GM23338 (cell line): ENCODE results near the gene GRID1. TPM values are rescaled to one million over a fixed set of nuclear protein-coding genes. Genes with fewer than 3 reads are reported as not detected.

Experiments
- ATAC-seq: fragments of 200-7000 bp; cut with Tn5 transposase; 3 replicates; pipeline ENCODE4 v1.9.1; 2020
- DNase-seq: peaks from one replicate; pipeline ENCODE4 v3.0.0-alpha.2; 2015; ENCODE audit warnings: low spot score
- H2AFZ ChIP-seq: fragments of 200-600 bp; sonication (generic); 2 replicates; pipeline ENCODE4 v1.8.0; 2016; ENCODE audit warnings: antibody characterized with exemption, mild to moderate bottlenecking, moderate library complexity
- H3F3A ChIP-seq: fragments of 200-600 bp; sonication (generic); replicated peaks from 2 replicates; pipeline ENCODE4 v1.8.0; 2017; ENCODE audit warnings: antibody characterized with exemption, mixed run types, low read depth
- H3K27ac ChIP-seq: fragments of 200-600 bp; sonication (generic); 2 replicates; pipeline ENCODE4 v1.6.1; 2016; ENCODE audit warnings: low read depth
- H3K27me3 ChIP-seq: fragments of 200-600 bp; sonication (generic); 2 replicates; pipeline ENCODE4 v1.8.0; 2016; ENCODE audit warnings: mild to moderate bottlenecking, mixed run types, moderate library complexity; ENCODE audit not compliant: insufficient read depth
- H3K36me3 ChIP-seq: fragments of 200-600 bp; sonication (generic); 2 replicates; pipeline ENCODE4 v1.8.0; 2016; ENCODE audit warnings: mild to moderate bottlenecking; ENCODE audit not compliant: insufficient read depth
- H3K4me1 ChIP-seq: fragments of 200-600 bp; sonication (generic); 2 replicates; pipeline ENCODE4 v1.8.0; 2016; ENCODE audit warnings: mild to moderate bottlenecking, moderate library complexity; ENCODE audit not compliant: insufficient read depth
- H3K4me2 ChIP-seq: fragments of 200-600 bp; sonication (generic); 2 replicates; pipeline ENCODE4 v1.7.1; 2017; ENCODE audit warnings: mixed run types
- H3K4me3 ChIP-seq: fragments of 200-600 bp; sonication (generic); 2 replicates; pipeline ENCODE4 v1.6.1; 2016; ENCODE audit warnings: mixed run types
- H3K79me2 ChIP-seq: fragments of 200-600 bp; sonication (generic); replicated peaks from 2 replicates; pipeline ENCODE4 v1.8.0; 2017; ENCODE audit warnings: mild to moderate bottlenecking; ENCODE audit not compliant: insufficient read depth
- H3K9me2 ChIP-seq: fragments of 200-600 bp; sonication (generic); 2 replicates; pipeline ENCODE4 v1.8.0; 2017; ENCODE audit not compliant: insufficient read depth
- H4K20me1 ChIP-seq: fragments of 200-600 bp; sonication (generic); replicated peaks from 2 replicates; pipeline ENCODE4 v1.8.0; 2017; ENCODE audit warnings: mild to moderate bottlenecking; ENCODE audit not compliant: insufficient read depth
- H3K27ac Mint-ChIP-seq: 2 replicates; pipeline ENCODE4 v1.8.0; 2020; ENCODE audit warnings: inconsistent platforms, mild to moderate bottlenecking, moderate library complexity, mixed read lengths
- H3K27me3 Mint-ChIP-seq: 3 replicates; pipeline ENCODE4 v1.8.0; 2022; ENCODE audit warnings: low read depth, mild to moderate bottlenecking, moderate library complexity, mixed read lengths, inconsistent platforms; ENCODE audit not compliant: insufficient read depth, poor library complexity
- H3K36me3 Mint-ChIP-seq: 3 replicates; pipeline ENCODE4 v1.8.0; 2021; ENCODE audit warnings: low read depth, mild to moderate bottlenecking, inconsistent platforms, moderate library complexity, mixed read lengths
- H3K4me1 Mint-ChIP-seq: 3 replicates; pipeline ENCODE4 v1.8.0; 2020; ENCODE audit warnings: mild to moderate bottlenecking, inconsistent platforms, mixed read lengths
- H3K4me3 Mint-ChIP-seq: 3 replicates; pipeline ENCODE4 v1.8.0; 2021; ENCODE audit warnings: moderate library complexity, mild to moderate bottlenecking, inconsistent platforms, mixed read lengths
- H3K9me3 Mint-ChIP-seq: 3 replicates; pipeline ENCODE4 v1.8.0; 2020; ENCODE audit warnings: moderate library complexity, mild to moderate bottlenecking, inconsistent platforms, mixed read lengths
- CREB1 ChIP-seq: fragments of 250-450 bp; sonication (Bioruptor Pico); IDR thresholded peaks from 2 replicates; pipeline ENCODE4 v1.5.0; 2020; ENCODE audit warnings: low read depth, mild to moderate bottlenecking, moderate library complexity
- CTCF ChIP-seq, 2 experiments: fragments of 200-600 bp in 1 of 2; sonication (generic) in 1 of 2; conservative IDR thresholded peaks; 2 replicates each; pipeline versions ENCODE4 v1.5.1 to v1.6.1; 2016 to 2017; ENCODE audit warnings: antibody characterized with exemption in 2 of 2, low read depth in 2 of 2, mild to moderate bottlenecking in 2 of 2, moderate library complexity in 1 of 2
- JUNB ChIP-seq: IDR thresholded peaks from one replicate; pipeline ENCODE4 v1.6.1; 2016; ENCODE audit warnings: antibody characterized with exemption; ENCODE audit not compliant: unreplicated experiment
- NANOG ChIP-seq: IDR thresholded peaks from 2 replicates; pipeline ENCODE4 v1.6.1; 2016; ENCODE audit warnings: antibody characterized with exemption, borderline replicate concordance
- POLR2AphosphoS5 ChIP-seq: IDR thresholded peaks from 2 replicates; pipeline ENCODE4 v1.6.1; 2016; ENCODE audit warnings: antibody characterized with exemption, low read depth
- REST ChIP-seq: IDR thresholded peaks from one replicate; pipeline ENCODE4 v1.6.1; 2018; ENCODE audit warnings: antibody characterized with exemption; ENCODE audit not compliant: unreplicated experiment
- polyA plus RNA-seq: library from polyadenylated mRNA; unstranded; fragments of >200 nt; fragmentation: Nextera tagmentation; extraction: Ambion mirVana; gene quantifications from 2 replicates; pipeline ENCODE4 v1.2.1, GENCODE V29; 2016
- total RNA-seq: library from RNA; depleted of rRNA; stranded (reverse); fragments of >200 nt; shearing (Covaris generic); gene quantifications from 2 replicates; pipeline ENCODE4 v1.2.3, GENCODE V29; 2014
- TF ChIP-seq, protein P1 (sequence below): IDR thresholded peaks from 2 replicates; pipeline ENCODE4 v1.6.1; 2016; ENCODE audit warnings: antibody characterized with exemption

GRID1 gene
- total and polyA plus RNA-seq, 2 experiments from 2014 or later, result 0.14 to 0.15 TPM

GRCh38 chr10:85864173-85864549, 502.4 kb downstream of the GRID1 start:
- Histone ChIP-seq H3K9me2 (no peaks in the 10 kb centered on the region), H3K4me2 (no peak overlapping the region), H3K36me3 (no peaks in the 10 kb centered on the region; the same call in 1 of the 2 replicates), H3K27ac (no peak overlapping the region), H2AFZ (no peak overlapping the region), H3K4me3 (no peak overlapping the region), H3K27me3 (no peaks in the 10 kb centered on the region), H3K79me2 (no peaks in the 10 kb centered on the region), H4K20me1 (no peaks in the 10 kb centered on the region), H3F3A (no peaks in the 10 kb centered on the region), H3K4me1 (no peaks in the 10 kb centered on the region)
- DNase-seq (no peak), ATAC-seq (no peak)
- Mint-ChIP-seq H3K27ac (no peak overlapping the region), H3K4me1 (peaks cover 5% of the 10 kb centered on the region; the same call in 2 of the 3 replicates), H3K36me3 (peaks cover 7% of the 10 kb centered on the region; the same call in 1 of the 3 replicates), H3K27me3 (peaks cover 4% of the 10 kb centered on the region), H3K4me3 (no peak overlapping the region), H3K9me3 (peaks cover 94% of the 10 kb centered on the region)
- TF ChIP-seq NANOG, result no peak
- no peak for TF ChIP-seq REST

- H3K36me3 ChIP-seq, result no peaks in the 10 kb centered on the region; the same call in 1 of the 2 replicates
- Mint-ChIP-seq H3K9me3 (peaks cover 94% of the 10 kb centered on the region), H3K27me3 (peaks cover 4% of the 10 kb centered on the region), H3K4me3 (no peak overlapping the region), H3K36me3 (peaks cover 9% of the 10 kb centered on the region; the same call in 2 of the 3 replicates), H3K4me1 (peaks cover 5% of the 10 kb centered on the region; the same call in 2 of the 3 replicates), H3K27ac (no peak overlapping the region)
- no peak for ATAC-seq
- H3K27me3 ChIP-seq, result no peaks in the 10 kb centered on the region
- H4K20me1 ChIP-seq, result no peaks in the 10 kb centered on the region
- no peaks in the 10 kb centered on the region for H3K4me1 ChIP-seq
- no peaks in the 10 kb centered on the region for H3K9me2 ChIP-seq
- H3K4me3 ChIP-seq, result no peak overlapping the region
- H3K27ac ChIP-seq, result no peak overlapping the region
- no peak overlapping the region for H3K4me2 ChIP-seq
- H3K79me2 ChIP-seq, result no peaks in the 10 kb centered on the region
- DNase-seq, result no peak
- no peaks in the 10 kb centered on the region for H3F3A ChIP-seq
- no peak overlapping the region for H2AFZ ChIP-seq
- TF ChIP-seq CREB1 (CRISPR knock-in tag), result no peak
- TF ChIP-seq, protein P1, sequence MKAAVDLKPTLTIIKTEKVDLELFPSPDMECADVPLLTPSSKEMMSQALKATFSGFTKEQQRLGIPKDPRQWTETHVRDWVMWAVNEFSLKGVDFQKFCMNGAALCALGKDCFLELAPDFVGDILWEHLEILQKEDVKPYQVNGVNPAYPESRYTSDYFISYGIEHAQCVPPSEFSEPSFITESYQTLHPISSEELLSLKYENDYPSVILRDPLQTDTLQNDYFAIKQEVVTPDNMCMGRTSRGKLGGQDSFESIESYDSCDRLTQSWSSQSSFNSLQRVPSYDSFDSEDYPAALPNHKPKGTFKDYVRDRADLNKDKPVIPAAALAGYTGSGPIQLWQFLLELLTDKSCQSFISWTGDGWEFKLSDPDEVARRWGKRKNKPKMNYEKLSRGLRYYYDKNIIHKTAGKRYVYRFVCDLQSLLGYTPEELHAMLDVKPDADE, result no peak
- no peak for TF ChIP-seq JUNB
- no peak for TF ChIP-seq REST
- TF ChIP-seq POLR2AphosphoS5, result no peak
- no peak for TF ChIP-seq CTCF (conservative IDR thresholded peaks at IDR 0.05; ENCODE audit: low read depth in 2 of 2)
- no peak for TF ChIP-seq NANOG
Observed at GRCh38 chr10:85863301-85864172, 503.1 kb downstream of the GRID1 start.
